HepG2 (cell line): ENCODE results near the gene UCMA. TPM values are rescaled to one million over a fixed set of nuclear protein-coding genes. Genes with fewer than 3 reads are reported as not detected.

Experiments
- IRF2 ChIP-seq: IDR thresholded peaks from 2 replicates; pipeline ENCODE4 v1.6.1; 2018; ENCODE audit warnings: missing genetic modification reagents, missing compliant biosample characterization
- JDP2 ChIP-seq: sonication (generic); formaldehyde crosslinking; IDR thresholded peaks from 2 replicates; pipeline ENCODE4 v1.8.1; 2022; ENCODE audit warnings: missing genetic modification reagents, borderline replicate concordance
- KLF15 ChIP-seq: sonication (generic); formaldehyde crosslinking; IDR thresholded peaks from 2 replicates; pipeline ENCODE4 v1.8.1; 2023; ENCODE audit warnings: borderline replicate concordance, mild to moderate bottlenecking, inconsistent platforms, missing genetic modification reagents, mixed read lengths
- MTA1 ChIP-seq: sonication (generic); formaldehyde crosslinking; IDR thresholded peaks from 2 replicates; pipeline ENCODE4 v1.4.0; 2020; ENCODE audit warnings: missing genetic modification reagents, mild to moderate bottlenecking, borderline replicate concordance
- NR3C1 ChIP-seq: sonication (generic); formaldehyde crosslinking; IDR thresholded peaks from 2 replicates; pipeline ENCODE4 v1.4.0; 2020; ENCODE audit warnings: missing genetic modification reagents
- SKI ChIP-seq: fragments of 450-650 bp; IDR thresholded peaks from one replicate; pipeline ENCODE4 v1.6.1; 2018; ENCODE audit warnings: mild to moderate bottlenecking; ENCODE audit not compliant: partially characterized antibody
- U2AF2 ChIP-seq: fragments of 200-400 bp; formaldehyde crosslinking; IDR thresholded peaks from 2 replicates; pipeline ENCODE4 v1.6.1; 2017; ENCODE audit warnings: low read depth, mild to moderate bottlenecking, low read length
- ZFY ChIP-seq: sonication (generic); formaldehyde crosslinking; IDR thresholded peaks from 2 replicates; pipeline ENCODE4 v1.4.0; 2020; ENCODE audit warnings: missing genetic modification reagents
- ZNF318 ChIP-seq: sonication (generic); formaldehyde crosslinking; IDR thresholded peaks from 2 replicates; pipeline ENCODE4 v1.4.0; 2020; ENCODE audit warnings: mild to moderate bottlenecking, missing genetic modification reagents
- ZNF350 ChIP-seq: sonication (generic); formaldehyde crosslinking; IDR thresholded peaks from 2 replicates; pipeline ENCODE4 v1.4.0; 2020; ENCODE audit warnings: mild to moderate bottlenecking, low read depth, missing genetic modification reagents, borderline replicate concordance
- ZNF468 ChIP-seq: sonication (generic); formaldehyde crosslinking; IDR thresholded peaks from 2 replicates; pipeline ENCODE4 v1.8.0; 2022; ENCODE audit warnings: mild to moderate bottlenecking, moderate library complexity, missing genetic modification reagents
- ZNF564 ChIP-seq: sonication (generic); formaldehyde crosslinking; IDR thresholded peaks from 2 replicates; pipeline ENCODE4 v1.8.1; 2023; ENCODE audit warnings: mild to moderate bottlenecking, missing genetic modification reagents
- ZNF580 ChIP-seq: IDR thresholded peaks from 2 replicates; pipeline ENCODE4 v1.6.1; 2016; ENCODE audit warnings: low read depth, borderline replicate concordance
- ZNF687 ChIP-seq: sonication (generic); formaldehyde crosslinking; IDR thresholded peaks from 2 replicates; pipeline ENCODE4 v1.5.1; 2020; ENCODE audit warnings: mild to moderate bottlenecking, missing genetic modification reagents, moderate library complexity
- ZNF782 ChIP-seq: sonication (generic); formaldehyde crosslinking; IDR thresholded peaks from 2 replicates; pipeline ENCODE4 v1.4.0; 2020; ENCODE audit warnings: missing genetic modification reagents, mild to moderate bottlenecking, borderline replicate concordance
- polyA plus RNA-seq, 8 experiments: library from polyadenylated mRNA; depleted of rRNA in 3 of 8; stranded (reverse) in 7 of 8; unstranded in 1 of 8; fragments of >200 nt; fragmentation: Illumina TruSeq in 4 of 8; extraction: Trizol in 4 of 8; gene quantifications; 2 replicates each; pipeline versions ENCODE4 v1.2.1 to v1.2.3, GENCODE V29; 2011 to 2016; ENCODE audit warnings: low read depth in 4 of 8, missing spikeins in 1 of 8, mixed read lengths in 1 of 8; ENCODE audit not compliant: insufficient read depth in 1 of 8
- total RNA-seq, 5 experiments: library from RNA; depleted of rRNA; stranded (reverse); fragments of >200 nt; fragmentation: Illumina TruSeq; extraction: Trizol; gene quantifications; 2 replicates each; pipeline ENCODE4 v1.2.3, GENCODE V29; 2016; ENCODE audit warnings: low read depth in 1 of 5

UCMA gene
- total and polyA plus RNA-seq, 2 of the 13 experiments (the other 11 are each of a cell fraction or from before 2014, with no cell fraction given) = not detected

- no peak for TF ChIP-seq ZNF564
- no peak for TF ChIP-seq IRF2 (CRISPR knock-in tag)
- TF ChIP-seq ZNF318 (CRISPR knock-in tag) = 0 out of 2 replicates have a peak, but pooled peaks have one; percentile 69
- TF ChIP-seq SKI = no peak
- no peak for TF ChIP-seq ZNF580 (CRISPR knock-in tag)
- no peak for TF ChIP-seq ZNF782 (CRISPR knock-in tag)
- 0 out of 2 replicates have a peak, but pooled peaks have one; percentile 14 for TF ChIP-seq ZNF350 (CRISPR knock-in tag)
- no peak for TF ChIP-seq NR3C1 (CRISPR knock-in tag)
- TF ChIP-seq KLF15 (CRISPR knock-in tag) = no peak
- TF ChIP-seq ZNF468 (CRISPR knock-in tag) = no peak
- no peak for TF ChIP-seq U2AF2
- no peak for TF ChIP-seq JDP2 (CRISPR knock-in tag)
- no peak for TF ChIP-seq MTA1 (CRISPR knock-in tag)
- TF ChIP-seq ZNF687 (CRISPR knock-in tag) = peak; percentile 89
- no peak for TF ChIP-seq ZFY (CRISPR knock-in tag)
Measured at GRCh38 chr10:13272164-13272571, 38.0 kb upstream of the UCMA start (continued).
